ENCODE data around the gene TMEM108.

Gene TMEM108

DNA sequence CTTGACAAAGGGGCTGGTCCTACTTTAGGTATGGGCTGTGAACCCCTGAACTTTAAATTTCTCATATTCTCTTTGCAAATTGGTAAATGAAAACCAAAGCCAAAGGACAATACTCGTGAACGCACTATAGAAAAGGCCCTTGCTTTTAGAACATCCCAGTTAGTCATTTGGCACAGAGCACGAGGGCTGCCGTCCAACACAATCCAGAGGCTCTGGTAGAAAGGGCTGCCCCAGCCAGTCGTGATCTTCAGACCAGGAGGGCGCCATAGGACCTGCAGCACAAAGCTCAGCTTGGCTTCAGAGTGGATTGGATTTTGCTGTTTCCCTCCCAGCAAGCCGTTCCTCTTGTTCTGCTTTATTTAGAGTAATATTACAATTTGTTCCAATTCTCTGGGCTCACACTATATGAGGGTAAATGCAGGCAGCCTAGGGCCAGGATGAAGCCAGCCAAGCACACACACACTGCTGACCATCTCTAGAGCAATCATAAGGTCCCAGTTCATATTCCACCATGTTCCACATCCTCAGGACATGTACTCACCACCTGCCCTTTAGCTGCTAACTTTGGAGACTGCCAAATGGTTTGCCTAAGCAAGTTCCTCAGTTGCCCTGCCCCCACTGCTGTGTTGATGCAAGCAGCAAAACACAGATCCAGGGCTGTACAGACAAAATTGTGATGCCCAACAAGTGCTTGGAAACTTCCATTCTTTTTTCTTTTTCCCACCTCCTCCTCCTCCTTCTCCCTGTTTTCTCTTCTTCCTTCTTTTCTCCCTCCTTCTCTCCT, 355.7 kb downstream of the TMEM108 start:
- DNase-seq: no peak

DNA sequence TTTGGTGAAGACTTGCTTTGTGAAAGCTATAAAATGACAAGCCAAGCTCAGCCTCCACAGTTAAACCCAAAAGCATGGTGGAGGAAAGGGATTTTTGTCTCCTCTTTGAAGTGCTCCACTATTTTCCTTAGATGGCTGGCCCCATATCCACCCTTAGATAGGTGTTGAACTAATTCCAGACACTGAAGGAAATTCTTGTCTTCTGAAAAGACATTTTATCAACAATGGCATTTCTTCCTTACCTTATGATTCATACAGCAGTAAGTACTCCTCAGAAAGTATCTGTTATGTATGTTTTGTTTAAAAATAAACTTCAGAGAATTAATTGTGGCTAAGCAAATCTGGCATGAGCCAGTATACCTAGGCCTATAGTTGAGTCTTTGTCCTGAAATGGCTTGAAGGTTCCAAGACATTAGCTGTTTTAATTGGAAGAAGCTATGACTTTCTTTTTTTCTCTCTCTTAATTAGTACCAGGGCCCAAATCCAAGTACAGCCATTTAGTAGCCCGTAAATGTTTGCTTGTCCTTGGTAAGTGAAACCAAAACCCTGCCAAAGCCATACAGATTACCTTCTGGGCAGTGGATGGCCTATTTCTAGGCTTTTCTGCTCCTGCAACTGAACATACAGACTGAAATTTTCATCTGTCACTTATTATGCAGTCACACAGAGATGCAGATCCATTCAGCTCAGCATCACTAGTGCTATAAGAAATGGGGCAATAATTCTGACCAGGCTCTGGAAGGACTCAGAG, 356.5 kb downstream of the TMEM108 start:
- DNase-seq: no peak

DNA sequence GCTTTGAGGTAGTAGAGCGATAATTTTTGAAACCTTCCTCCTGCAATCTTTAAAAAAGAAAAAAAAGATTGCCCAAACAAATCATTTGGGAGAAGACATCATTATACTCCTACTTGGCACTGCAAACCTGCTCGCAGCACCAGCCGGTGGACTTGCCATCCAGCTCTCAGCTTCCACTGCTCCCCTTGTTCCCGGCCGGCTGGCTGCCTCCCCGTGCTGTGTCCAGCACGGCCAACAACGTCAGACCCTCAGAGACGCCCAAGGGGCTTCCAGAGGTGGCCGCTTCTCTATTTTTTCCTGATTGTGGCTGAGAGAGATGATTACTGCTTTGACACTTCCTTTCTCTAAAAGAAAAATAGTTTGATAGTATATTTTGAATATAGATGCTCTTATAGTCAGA, 358.7 kb downstream of the TMEM108 start:
- no peak for DNase-seq

DNA sequence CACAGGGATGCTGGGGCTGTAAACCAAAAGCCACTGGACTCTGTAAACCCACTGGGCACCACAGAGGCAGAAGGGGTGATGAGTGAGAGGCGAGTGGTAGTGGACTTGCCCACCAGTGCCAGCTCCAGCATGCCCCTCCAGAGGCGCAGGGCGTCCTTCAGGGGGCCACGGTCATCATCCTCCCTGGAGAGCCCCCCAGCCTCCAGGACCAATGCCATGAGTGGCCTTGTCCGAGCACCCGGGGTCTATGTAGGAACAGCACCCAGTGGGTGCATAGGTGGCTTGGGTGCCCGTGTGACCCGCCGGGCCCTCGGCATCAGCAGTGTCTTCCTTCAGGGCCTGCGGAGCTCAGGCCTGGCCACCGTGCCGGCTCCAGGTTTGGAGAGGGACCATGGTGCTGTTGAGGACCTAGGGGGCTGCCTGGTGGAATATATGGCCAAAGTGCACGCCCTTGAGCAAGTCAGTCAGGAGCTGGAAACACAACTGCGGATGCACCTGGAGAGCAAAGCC, 361.9 kb downstream of the TMEM108 start, which contains the start of gene BFSP2:
BFSP2 (plus strand) TSS at position 51 of the 510 bp plus-strand sequence; CDS start at position 79, 28 bp downstream.
- DNase-seq: no peak

DNA sequence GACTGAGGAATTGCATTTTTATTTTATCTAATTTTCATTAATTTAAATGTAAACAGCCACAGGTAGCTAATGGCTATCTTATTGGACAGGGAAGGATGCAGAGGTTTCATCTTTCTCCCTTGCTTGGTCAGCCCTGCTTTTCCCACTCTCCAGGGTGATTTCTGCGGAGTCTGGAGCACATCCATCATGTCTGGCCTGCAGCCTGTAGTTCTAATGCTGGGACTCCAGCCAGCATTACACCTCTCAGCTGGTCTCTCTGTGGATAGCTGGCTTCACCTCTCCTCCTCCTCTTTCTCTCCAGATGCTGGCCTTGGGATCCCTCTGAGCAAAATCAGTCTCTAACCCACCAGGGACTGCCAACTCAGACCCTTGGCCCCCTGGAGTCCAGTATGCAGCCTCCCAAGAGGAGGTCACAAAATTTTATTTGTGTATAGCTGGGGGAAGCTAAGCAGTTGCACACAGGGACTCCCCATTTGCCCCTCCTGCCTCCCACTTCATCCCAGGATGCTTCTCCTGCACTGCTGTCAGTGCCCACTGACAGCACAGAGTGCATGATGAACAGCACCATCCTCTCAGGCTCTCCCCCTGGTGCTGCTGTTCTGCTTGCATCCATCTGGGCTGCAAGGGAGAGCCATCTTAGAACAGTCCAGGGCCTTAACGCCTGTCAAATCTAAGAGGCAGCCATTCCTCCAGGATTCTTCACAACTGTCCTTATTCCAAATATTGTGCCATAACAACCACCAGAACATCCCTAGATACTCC, 363.4 kb downstream of the TMEM108 start:
- no peak for DNase-seq

DNA sequence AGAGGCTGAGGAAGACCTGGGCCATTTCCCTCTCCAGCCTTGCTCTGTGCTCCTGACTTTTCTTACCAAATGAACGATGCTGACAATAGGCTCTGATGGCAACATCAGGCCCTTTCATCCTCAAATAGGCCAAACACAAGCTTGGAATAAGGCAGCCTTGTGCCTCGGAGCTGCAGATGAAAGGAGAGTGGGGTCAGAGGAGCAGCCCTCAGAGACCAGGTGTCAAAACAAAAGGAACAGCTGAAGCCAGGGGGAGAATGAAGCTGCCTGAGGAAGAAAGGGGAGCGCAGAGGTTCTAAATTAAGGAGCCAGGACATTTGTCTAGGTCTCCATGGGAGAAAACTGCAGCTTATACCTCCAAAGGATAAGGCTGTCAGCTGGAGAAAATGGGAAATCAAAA, 366.7 kb downstream of the TMEM108 start:
- no peak for DNase-seq

DNA sequence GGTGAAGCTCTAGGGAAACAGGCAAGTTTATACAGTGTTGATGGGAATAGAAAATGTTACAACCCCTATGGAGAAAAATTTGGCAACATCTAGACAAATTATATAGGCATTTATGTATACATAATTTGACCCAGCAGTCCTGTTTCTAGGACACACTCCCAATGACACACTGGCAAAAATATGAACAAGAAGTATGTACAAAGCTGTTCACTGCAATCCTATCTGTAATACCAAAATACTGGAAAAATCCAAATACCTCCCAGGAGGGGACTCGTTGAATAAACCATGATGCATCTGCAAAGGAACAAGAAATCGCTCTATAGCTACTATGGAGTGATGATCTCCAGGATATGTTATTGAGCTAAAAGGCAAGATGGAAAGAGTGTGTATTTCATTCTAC, 370.2 kb downstream of the TMEM108 start:
- DNase-seq: no peak

DNA sequence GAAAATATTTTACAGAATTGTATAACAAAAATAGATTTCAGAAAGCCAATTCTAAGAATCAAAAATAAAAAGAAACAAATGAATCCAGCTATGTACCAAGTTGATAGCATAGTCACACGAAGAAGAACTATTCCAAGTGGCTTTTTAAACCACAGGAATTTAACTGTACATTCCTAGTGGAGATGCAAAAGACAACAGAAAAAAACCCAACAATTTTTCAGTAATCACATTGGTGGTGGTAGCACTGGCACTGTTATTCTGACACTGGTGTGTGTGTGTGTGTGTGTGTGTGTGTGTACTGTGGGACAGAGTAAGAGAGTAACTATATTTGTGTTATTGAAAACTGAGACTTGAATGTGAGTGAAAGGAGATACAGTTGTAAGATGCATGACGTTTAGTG, 370.8 kb downstream of the TMEM108 start:
- no peak for DNase-seq

DNA sequence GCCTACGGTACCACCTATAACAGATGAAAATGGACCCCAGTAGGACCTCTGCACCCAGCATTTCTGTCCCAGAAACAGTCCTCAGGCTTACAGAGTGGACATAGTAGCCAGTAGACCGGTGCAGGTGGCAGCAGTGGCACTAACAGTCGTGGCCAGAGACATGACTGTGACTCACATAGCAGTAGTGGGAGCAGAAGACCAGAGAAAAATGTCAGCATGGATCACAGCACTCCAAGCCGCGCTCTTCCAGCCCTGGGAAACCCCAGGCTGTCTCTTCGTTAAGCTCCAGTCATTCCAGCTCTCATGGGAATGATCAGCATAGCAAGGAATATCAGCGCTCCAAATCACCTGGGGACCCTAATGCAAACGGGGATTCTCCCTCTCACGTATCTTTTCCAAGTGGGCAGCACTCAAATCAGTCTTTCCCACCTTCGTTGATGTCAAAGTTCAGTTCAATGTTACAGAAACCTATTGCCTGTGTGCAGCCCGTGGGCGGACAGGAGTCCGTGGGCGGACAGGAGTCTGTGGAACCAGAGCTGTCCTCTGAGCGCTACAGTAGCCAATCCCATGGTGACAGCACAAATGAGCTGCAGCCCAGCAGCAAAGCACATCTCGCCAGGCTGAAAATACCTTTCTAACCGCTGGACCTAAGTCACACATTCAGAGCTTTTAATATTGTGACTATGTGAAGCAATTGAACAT, 372.2 kb downstream of the TMEM108 start:
- no peak for DNase-seq

DNA sequence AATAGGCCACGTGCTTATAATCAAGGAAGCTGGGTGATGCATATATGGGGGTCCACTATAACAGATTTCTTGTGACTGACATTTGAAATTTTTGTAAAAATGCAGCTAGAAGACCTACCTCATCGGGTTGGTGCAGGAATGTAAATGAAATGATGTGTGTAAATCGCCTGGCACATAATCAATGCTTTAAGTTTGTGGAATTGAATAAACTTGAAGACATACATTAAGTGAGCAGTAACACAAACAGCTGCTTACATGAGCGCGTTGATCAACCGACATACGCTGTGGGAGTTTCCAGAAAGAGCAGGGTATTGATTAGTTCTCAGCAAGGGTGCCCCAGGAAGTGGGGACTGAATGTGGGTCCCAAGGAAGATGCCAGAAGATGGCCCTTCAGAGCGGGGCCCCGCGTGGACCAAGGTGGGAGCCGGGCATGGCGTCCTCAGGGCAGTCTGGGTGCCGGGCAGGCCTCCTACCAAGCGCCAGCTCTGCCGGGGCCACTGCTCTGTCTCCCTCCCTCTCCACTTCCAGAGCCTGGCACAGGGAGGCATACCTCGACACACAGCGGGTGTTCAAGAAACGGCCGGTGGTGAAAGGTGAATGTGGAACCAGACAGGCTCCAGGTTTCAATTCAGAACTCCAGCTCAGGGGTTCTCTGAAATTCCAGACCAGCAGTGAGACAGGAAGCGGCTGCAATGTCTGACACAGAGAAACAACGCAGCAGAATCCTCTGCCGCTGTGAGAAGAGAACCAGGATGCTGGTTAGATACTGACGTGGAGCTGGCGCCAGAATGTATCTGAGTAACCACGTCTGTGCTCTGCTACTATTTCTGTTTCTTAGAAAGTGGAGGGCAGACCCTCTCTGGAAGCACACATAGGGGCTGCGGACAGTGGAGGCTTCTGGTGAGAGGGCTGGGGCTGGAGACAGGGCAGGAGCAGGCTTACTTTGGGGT, 374.3 kb downstream of the TMEM108 start:
- DNase-seq: no peak

DNA sequence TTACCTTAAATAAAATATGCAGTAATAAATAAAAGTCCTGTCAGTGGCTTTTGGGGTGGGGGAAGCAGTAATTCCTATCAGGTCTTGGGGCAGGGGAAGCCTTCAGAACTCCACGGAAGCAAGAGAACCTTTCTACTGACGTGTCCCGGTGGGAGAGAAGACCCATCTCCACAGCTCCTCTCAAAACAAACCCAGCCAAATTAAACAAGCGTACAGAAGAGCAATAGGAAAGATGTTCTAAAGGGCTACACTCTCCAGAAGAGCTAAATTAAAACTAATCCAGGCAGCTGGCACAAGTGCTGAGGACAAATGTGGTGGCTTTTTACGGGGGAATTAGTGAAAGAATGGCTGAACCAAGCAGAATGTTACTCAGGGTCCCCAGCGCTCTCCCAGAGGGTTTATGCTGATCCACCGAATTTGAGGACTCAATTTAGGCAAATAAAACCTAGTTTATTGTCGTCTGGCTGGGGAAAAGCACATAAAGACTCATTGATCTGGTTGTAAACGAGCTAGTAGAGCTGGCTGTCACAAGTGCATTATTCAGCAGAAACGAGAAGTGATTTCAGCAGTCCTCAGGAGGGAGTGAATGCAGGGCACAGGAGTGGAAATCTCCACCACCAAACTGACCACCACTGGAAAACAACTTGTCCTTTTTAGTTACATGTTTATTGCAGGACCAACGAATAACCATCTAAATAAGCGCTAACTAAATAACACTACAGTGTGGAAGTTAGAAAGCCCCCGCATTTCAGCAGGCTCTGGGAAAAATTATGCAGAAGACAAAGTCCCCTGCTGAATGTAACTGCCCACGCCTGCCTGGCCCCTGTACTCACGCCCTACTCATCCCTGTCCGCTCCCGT, 375.2 kb downstream of the TMEM108 start:
- DNase-seq: no peak

DNA sequence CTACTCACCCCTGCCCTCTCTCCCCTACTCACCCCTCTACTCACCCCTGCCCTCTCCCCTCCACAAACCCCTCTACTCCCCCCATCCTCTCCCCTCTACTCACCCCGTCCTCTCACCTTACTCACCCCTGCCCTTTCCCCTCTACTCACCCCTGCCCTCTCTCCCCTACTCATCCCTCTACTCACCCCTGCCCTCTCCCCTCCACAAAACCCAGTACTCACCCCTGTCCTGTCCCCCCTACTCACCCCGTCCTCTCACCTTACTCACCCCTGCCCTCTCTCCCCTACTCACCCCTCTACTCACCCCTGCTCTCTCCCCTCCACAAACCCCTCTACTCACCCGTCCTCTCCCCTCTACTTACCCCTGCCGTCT, 375.8 kb downstream of the TMEM108 start:
- DNase-seq: no peak

DNA sequence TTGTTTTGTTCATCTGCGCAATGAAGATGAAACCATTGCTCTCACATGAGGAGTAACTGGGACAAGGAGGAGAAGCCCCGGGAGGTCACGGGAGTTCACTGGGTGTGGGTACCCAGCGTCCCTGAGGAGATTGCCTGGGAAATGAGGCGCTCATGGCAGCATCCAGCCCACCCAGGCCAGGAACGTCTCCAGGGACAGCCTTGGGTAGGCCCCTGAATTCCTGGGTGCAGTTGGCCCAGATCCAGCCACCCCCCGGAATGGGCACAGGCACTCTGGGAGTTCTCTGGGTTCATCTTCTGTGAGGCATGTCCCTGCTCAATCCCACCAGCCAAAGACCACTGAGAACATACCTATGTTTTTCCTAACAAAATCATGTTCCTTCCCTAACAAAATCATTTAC, 380.2 kb downstream of the TMEM108 start:
- DNase-seq: no peak

DNA sequence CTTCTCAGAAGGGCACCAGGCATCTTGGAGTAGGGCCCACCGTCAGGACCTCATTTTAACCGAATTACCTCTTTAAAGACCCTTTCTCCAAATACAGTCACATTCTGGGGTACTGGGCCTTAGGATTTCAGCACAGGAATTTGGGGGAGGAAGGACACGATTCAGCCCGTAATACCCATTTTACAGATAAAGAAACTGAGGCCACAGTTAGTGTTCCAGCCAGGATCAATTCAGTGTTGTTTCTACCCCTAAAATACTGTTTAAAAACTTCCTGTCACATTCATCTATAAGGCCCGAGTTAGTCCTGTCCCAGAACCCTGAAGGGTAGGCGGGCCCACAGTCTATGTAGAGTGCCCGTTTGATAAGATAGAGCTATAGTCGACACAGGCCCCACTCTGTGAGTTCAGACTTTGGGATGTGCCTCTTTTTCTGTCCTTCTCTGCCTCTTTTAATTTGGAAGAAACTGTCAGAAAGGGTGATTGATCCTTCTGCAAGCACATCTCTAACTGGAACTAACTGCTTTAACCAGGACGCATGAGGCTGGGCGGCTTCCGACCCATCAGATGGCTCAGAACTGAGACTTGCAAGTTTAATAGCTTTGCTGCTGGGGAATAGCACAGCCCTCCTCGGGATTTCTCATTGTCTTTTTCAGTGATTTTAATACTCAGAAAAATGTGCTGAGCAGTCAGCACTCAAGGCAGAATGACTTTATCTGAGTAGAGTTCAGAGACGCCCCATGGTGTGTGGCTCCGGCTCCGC, 381.1 kb downstream of the TMEM108 start:
- DNase-seq: no peak

DNA sequence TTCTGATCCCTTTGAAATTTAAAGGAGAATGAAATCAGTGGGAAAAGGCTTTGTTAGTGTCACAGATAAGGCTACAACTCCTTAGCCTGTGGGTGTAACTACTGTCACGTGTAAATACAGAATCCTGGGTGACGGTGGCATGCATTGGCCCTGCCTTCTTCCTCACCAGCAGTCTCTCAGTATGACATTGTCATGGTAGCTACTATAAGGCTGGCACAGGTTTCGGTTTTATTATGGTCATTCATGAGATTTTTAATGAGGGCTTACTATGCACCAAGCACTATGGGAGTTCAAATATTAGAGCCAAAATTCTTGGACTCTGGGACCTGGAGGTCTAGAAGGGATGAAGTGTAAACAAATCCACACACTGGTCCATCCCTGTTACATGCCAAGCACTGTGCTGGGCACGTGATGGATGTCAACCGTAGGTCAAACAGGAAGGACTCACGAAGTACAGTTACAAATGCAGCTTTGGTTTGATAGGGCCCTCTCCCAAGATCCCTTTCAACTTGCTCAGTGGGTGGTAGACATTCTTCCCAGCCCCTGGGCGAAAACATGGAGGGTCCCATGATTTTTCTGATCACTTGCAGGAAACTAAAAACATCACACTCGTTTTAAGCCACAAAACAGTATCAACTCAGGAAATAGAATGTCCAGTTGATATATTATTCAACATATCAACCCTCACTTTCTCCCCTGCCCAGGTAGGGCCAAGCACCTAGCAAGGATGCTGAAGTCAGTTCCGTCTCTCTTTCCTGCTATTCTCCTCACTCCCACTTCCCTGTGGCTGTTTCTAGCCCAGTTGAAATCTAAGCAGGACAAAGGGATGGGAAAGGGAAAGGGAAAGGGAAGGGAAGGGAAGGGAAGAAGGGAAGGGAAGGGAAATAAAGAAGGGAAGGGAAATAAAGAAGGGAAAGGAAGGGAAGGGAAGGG, 387.0 kb downstream of the TMEM108 start:
- no peak for DNase-seq

DNA sequence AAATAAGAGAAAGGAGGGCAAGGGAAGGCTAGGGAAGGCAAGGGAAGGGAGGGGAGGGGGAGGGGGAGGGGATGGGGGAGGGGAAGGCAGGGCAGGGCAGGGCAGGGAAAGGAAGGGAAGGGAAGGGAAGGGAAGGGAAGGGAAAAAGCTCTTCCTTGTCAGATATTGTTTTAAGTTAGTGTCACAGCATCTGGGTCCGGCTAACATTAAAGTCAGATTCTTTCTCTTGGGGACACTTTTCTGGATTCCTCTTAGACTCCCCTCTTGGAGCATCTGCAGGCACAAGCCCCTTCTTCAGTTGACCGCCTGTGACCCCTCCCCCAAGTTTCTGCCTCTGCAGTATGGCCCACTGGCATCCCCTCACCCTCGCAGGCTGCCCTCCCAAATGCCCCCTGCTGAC, 387.7 kb downstream of the TMEM108 start:
- DNase-seq: no peak

DNA sequence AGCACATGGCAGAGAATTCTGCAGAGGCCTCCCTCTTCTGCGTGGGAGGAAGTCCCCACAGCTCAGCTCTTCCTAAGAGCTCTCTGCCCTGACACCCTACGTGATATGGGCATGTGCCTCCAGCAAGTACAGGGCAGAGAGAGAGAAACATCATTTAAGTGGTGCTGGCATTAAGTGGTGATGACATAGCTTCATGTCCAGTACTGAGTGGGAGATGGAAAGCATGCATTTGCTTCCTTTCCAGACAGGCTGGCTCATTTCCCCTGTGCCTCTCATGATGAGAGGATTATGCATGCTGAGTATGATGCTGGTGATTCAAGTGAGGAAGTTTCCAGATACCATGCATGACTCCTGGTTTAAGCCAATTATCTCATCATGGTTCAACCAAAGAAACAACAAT, 388.5 kb downstream of the TMEM108 start:
- DNase-seq: no peak

DNA sequence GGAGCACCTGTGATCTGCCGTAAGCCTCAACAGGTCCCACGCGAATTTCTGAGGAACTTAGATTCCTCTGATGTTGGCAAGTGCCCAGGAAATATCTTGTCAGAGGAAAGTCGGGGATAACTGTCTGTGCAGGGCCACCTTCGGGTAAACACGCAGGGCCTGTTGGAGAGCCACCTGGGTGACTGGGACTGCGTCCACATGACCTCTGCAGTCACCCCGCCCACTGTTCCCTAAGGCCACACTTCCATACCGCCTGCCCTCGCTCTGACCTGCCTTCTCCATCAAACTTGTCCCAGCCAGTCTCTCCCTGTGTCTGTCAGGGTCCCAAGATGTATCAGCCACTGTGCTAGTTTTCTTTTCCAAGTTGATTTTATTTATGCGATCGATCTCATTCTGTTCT, 390.4 kb downstream of the TMEM108 start:
- no peak for DNase-seq

DNA sequence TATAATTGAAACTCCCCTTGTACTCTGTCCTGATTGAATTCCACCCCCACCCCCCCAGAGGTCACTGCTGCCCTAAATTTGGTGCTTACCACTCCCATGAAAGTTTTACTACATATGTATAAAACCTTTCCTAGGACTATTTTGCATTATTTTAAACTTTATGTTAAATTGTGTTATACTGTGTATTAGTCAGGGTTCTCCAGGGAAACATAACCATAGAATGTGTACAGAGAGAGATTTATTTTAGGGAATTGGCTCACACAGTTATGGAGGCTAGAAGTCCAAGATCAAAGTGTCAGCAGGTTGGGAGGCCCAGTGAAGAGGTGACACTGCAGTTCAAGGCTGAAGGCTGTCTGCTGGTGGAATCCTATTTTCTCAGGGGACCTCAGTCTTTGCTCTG, 390.9 kb downstream of the TMEM108 start:
- DNase-seq: no peak

All from NCI-H510A treated with DMSO at 0.1 percent for 48 hours (cell line).